Chondrocyte (in vitro differentiated cells): ENCODE measurements around the gene LTK. TPM values are rescaled to one million over a fixed set of nuclear protein-coding genes. Genes with fewer than 3 reads are reported as not detected.

Source experiments
- DNase-seq: peaks from one replicate; pipeline ENCODE4 v3.0.0; 2021; ENCODE audit warnings: mixed read lengths, low spot score
- H3K27ac Mint-ChIP-seq: one replicate; pipeline ENCODE4 v1.8.0; 2021; ENCODE audit warnings: mild to moderate bottlenecking, moderate library complexity, mixed read lengths; ENCODE audit not compliant: unreplicated experiment
- H3K27me3 Mint-ChIP-seq: 2 replicates; pipeline ENCODE4 v1.8.0; 2021; ENCODE audit warnings: low read depth, mixed read lengths
- H3K36me3 Mint-ChIP-seq: 2 replicates; pipeline ENCODE4 v1.8.0; 2021; ENCODE audit warnings: low read depth, mixed read lengths
- H3K4me1 Mint-ChIP-seq: 2 replicates; pipeline ENCODE4 v1.8.0; 2021; ENCODE audit warnings: low read depth, mild to moderate bottlenecking, mixed read lengths
- H3K4me3 Mint-ChIP-seq: one replicate; pipeline ENCODE4 v1.8.0; 2021; ENCODE audit warnings: mild to moderate bottlenecking, moderate library complexity, mixed read lengths; ENCODE audit not compliant: unreplicated experiment
- H3K9me3 Mint-ChIP-seq: 2 replicates; pipeline ENCODE4 v1.8.0; 2021; ENCODE audit warnings: low read depth, mixed read lengths
- total RNA-seq: library from RNA; stranded (reverse); gene quantifications from 3 replicates; pipeline ENCODE4 v1.2.1, GENCODE V29; 2021
- TF ChIP-seq, protein P1 (sequence below): fragments of 200-600 bp; sonication (generic); IDR thresholded peaks from 2 replicates; pipeline ENCODE4 v1.5.0; 2021; ENCODE audit warnings: antibody characterized with exemption, mild to moderate bottlenecking, moderate library complexity

LTK gene
- total RNA-seq, 1 donor from 2014 or later = 1.0 TPM

DNA sequence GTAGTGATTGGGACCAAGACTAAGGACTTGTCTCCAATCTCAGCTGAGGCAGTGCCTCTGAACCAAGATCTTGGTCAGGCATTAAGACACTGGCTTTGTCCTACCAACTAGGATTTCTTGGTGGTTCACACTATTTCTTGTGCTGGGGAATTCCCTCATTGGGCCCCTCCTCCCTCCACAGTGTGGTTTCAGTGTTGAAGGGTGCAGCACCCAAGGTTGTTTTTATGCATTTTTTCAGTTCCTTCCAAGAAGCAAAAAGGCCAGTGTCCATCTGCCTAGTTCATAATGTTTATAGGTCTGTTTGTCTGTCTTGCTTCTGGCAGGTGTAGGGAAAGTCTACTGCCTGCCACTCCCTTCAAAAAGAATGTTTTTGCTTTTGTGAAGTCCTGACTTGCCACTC lies 30.5 kb downstream of the LTK start:
- Mint-ChIP-seq H3K27ac (no peak overlapping the region), H3K9me3 (no peaks in the 10 kb centered on the region), H3K27me3 (no peaks in the 10 kb centered on the region), H3K4me1 (no peaks in the 10 kb centered on the region), H3K36me3 (peaks cover 34% of the 10 kb centered on the region), H3K4me3 (no peak overlapping the region)
- DNase-seq = no peak
- TF ChIP-seq, protein P1, sequence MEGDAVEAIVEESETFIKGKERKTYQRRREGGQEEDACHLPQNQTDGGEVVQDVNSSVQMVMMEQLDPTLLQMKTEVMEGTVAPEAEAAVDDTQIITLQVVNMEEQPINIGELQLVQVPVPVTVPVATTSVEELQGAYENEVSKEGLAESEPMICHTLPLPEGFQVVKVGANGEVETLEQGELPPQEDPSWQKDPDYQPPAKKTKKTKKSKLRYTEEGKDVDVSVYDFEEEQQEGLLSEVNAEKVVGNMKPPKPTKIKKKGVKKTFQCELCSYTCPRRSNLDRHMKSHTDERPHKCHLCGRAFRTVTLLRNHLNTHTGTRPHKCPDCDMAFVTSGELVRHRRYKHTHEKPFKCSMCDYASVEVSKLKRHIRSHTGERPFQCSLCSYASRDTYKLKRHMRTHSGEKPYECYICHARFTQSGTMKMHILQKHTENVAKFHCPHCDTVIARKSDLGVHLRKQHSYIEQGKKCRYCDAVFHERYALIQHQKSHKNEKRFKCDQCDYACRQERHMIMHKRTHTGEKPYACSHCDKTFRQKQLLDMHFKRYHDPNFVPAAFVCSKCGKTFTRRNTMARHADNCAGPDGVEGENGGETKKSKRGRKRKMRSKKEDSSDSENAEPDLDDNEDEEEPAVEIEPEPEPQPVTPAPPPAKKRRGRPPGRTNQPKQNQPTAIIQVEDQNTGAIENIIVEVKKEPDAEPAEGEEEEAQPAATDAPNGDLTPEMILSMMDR = no peak

DNA sequence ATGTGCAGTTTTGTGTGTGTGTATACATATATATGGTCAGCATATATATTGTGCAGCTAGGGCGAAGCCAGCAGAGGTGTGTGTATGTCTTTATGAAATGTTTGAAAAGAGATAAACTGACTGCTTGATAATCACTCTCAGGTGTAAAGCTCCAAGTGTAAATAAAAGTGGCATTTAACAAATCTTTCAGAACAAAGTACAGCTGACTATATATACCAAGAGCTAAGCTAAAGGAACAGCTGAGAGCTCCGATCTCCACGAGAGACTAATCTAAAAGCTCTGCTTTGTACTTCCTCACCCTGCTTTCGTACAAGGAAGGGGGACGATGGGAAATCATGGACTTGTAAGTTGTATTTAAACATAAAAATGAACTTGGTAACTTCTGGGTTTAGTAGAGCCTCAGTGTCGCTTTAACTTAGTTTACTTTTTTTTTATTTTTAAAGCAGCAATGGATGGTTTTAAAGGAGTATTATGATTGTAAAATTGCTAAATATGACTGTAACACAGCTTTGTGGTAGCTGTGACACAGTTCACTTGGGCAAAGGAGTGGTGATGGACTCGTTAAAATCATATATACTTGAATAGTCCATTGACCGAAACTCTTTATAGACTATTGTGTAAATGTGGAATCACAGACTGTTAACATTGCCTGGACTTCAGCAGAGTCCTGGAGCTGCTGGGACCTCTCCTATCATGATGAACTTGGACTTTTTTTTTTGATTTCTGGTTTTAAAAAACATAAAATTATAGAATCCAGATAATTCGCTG lies 31.3 kb downstream of the LTK start:
- H3K4me1 Mint-ChIP-seq = peaks cover 2% of the 10 kb centered on the region
- H3K27ac Mint-ChIP-seq = no peak overlapping the region
- no peaks in the 10 kb centered on the region for H3K9me3 Mint-ChIP-seq
- TF ChIP-seq, protein P1 = no peak
- no peak for DNase-seq
- H3K4me3 Mint-ChIP-seq = no peak overlapping the region
- H3K36me3 Mint-ChIP-seq = peaks cover 35% of the 10 kb centered on the region
- H3K27me3 Mint-ChIP-seq = no peaks in the 10 kb centered on the region

DNA sequence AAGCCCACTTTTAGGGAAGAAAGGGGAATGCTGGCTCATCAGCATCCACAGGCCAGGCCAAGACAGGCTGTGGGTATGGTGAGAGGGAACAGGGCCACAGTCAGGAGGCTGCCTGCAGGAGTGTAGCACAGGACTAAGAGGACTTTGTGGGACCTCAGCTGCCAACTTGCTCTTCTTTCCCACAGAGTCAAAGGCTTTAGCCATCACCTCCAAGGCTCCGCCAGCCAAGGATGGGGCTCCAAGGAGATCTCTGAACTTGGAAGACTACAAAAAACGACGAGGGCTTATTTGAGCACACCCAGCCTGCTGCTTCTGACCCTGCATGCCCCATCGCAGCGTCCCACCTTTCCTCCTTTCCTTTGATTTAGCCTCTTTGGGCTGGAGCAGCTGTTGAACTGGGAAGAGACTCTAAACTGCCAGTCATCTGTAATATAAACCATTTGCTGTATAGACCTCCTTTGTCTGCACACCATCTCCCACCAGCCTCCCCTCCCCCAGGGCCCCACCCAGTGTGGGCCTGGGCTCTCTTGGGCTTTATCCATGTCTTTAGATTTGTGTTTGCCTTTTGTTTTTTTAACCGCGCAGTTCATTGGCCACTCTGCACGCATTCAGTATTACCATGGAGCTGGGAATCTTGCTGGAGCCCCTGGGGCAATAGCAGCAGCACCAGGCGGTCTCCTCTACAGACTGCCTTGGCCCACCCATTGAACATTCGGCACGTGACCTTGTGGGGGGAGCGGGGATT lies 33.1 kb downstream of the LTK start:
- peak; percentile 19 for DNase-seq
- TF ChIP-seq, protein P1 = no peak
- H3K27me3 Mint-ChIP-seq = no peaks in the 10 kb centered on the region
- H3K27ac Mint-ChIP-seq = no peak overlapping the region
- H3K4me3 Mint-ChIP-seq = no peak overlapping the region
- H3K9me3 Mint-ChIP-seq = no peaks in the 10 kb centered on the region
- H3K4me1 Mint-ChIP-seq = peaks cover 7% of the 10 kb centered on the region
- H3K36me3 Mint-ChIP-seq = peaks cover 44% of the 10 kb centered on the region

DNA sequence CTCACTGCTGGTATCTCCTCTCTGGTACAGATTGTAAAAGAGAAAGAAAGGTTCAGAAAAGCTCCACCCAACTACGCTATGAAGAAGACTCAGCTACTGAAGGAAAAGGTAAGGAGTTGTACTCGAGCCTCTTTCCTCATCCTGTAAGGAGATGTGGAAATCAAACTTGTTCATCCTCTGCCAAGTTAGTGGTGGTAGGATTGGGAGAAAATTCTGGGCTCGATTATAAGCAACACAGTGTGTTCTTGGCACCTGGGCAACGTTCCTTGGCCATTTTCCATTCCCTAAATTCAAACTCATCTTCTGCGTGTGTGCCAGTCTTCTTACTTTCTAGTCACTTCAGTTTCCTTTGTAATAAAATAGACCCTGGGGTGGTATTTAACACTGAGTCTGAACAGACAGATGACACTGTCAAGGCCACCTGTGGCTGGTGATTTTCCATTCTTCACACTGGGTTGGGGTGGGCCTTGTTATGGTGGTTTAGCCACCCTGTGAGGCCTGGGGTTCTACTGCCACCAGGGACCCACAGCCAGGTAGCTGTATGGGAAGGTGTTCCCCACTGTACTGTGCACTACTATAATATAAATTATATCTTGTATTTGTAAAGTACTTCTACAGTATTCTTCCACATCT lies 37.1 kb downstream of the LTK start:
- Mint-ChIP-seq H3K27ac (peak overlapping the region; percentile 92), H3K4me3 (no peak overlapping the region), H3K27me3 (no peaks in the 10 kb centered on the region), H3K9me3 (no peaks in the 10 kb centered on the region), H3K36me3 (peaks cover 48% of the 10 kb centered on the region), H3K4me1 (peaks cover 7% of the 10 kb centered on the region)
- DNase-seq = no peak
- TF ChIP-seq, protein P1 = no peak

DNA sequence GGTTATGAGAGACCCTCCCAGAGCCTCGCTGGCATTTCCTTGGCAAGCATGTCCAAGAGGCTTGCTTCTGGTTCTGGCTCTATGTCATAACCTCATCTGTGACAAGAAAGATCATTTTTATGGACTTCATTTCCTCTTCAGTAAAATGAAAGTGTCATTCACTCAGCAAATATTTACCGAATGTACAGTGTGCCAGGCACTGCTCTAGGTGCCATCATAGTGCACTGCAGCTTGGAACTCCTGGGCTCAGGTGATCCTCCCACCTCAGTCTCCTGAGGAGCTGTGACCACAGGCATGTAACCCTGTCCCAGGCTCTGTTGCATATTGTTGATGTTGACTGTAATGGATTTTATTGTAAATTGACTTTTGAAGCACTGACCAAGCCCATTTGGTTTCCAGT lies 38.7 kb downstream of the LTK start:
- no peak overlapping the region for H3K4me3 Mint-ChIP-seq
- H3K27ac Mint-ChIP-seq = no peak overlapping the region
- peaks cover 7% of the 10 kb centered on the region for H3K4me1 Mint-ChIP-seq
- TF ChIP-seq, protein P1 = no peak
- H3K27me3 Mint-ChIP-seq = no peaks in the 10 kb centered on the region
- DNase-seq = no peak
- H3K9me3 Mint-ChIP-seq = no peaks in the 10 kb centered on the region
- peaks cover 43% of the 10 kb centered on the region for H3K36me3 Mint-ChIP-seq
